Endothelial cell of umbilical vein (primary cell): ENCODE measurements around the gene NR3C2.

Experiments
- EZH2 ChIP-seq: IDR thresholded peaks from 2 replicates; pipeline ENCODE4 v1.6.1; 2012; ENCODE audit warnings: borderline replicate concordance, low read depth, mild to moderate bottlenecking, moderate library complexity, low read length, inconsistent platforms; ENCODE audit not compliant: severe bottlenecking
- FOS ChIP-seq: IDR thresholded peaks from 2 replicates; pipeline ENCODE4 v1.6.1; 2011; ENCODE audit warnings: mild to moderate bottlenecking, low read length, moderate library complexity, borderline replicate concordance; ENCODE audit not compliant: insufficient read depth
- GATA2 ChIP-seq: IDR thresholded peaks from 2 replicates; pipeline ENCODE4 v1.7.0; 2011; ENCODE audit warnings: low read depth, mild to moderate bottlenecking, moderate library complexity, mixed read lengths, low read length; ENCODE audit not compliant: insufficient read length, insufficient read depth
- JUN ChIP-seq: IDR thresholded peaks from 2 replicates; pipeline ENCODE4 v1.6.1; 2011; ENCODE audit warnings: borderline replicate concordance, low read depth; ENCODE audit not compliant: insufficient read length, insufficient read depth
- MAX ChIP-seq: IDR thresholded peaks from 2 replicates; pipeline ENCODE4 v1.6.1; 2011; ENCODE audit not compliant: insufficient read depth, insufficient read length
- MYC ChIP-seq: IDR thresholded peaks from one replicate; pipeline ENCODE4 v1.6.1; 2011; ENCODE audit warnings: mild to moderate bottlenecking, low read depth, low read length
- POLR2A ChIP-seq: IDR thresholded peaks from 2 replicates; pipeline ENCODE4 v1.6.1; 2012; ENCODE audit warnings: low read depth, mild to moderate bottlenecking, control low read depth, low read length
- POLR2AphosphoS5 ChIP-seq: IDR thresholded peaks from 2 replicates; pipeline ENCODE4 v1.6.1; 2012; ENCODE audit warnings: low read depth, mild to moderate bottlenecking, control low read depth, low read length, moderate library complexity; ENCODE audit not compliant: insufficient read depth
- TF ChIP-seq, protein P1 (sequence below), 2 donors: IDR thresholded peaks; 1 replicate in 1 of 2; 2 replicates in 1 of 2; pipeline ENCODE4 v1.5.1; 2011; ENCODE audit warnings: low read length in 2 of 2, mild to moderate bottlenecking in 2 of 2, moderate library complexity in 2 of 2, control low read depth in 1 of 2, inconsistent platforms in 1 of 2, low read depth in 1 of 2; ENCODE audit not compliant: insufficient read depth in 1 of 2; ENCODE audit errors: extremely low read depth in 1 of 2

DNA sequence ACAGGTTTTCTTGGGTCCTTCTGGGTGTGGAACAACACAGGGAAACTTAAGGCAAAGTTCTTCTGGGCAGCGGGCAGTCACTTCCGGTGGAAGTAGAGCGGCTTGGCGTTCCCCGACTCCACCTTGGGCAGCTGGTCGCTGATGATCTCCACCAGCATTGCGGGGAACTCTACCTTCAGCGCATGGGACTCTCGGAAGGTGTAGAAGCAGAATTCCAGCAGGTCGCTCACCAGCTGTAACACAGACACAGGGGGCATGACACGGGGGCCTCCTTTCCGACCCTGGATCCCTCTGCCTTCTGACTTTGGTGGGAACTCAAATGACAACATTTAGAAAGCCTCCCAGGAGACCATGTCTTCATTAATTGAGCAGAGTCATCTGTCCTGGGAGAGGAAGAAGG, 360.9 kb downstream of the NR3C2 start:
- TF ChIP-seq, protein P1, sequence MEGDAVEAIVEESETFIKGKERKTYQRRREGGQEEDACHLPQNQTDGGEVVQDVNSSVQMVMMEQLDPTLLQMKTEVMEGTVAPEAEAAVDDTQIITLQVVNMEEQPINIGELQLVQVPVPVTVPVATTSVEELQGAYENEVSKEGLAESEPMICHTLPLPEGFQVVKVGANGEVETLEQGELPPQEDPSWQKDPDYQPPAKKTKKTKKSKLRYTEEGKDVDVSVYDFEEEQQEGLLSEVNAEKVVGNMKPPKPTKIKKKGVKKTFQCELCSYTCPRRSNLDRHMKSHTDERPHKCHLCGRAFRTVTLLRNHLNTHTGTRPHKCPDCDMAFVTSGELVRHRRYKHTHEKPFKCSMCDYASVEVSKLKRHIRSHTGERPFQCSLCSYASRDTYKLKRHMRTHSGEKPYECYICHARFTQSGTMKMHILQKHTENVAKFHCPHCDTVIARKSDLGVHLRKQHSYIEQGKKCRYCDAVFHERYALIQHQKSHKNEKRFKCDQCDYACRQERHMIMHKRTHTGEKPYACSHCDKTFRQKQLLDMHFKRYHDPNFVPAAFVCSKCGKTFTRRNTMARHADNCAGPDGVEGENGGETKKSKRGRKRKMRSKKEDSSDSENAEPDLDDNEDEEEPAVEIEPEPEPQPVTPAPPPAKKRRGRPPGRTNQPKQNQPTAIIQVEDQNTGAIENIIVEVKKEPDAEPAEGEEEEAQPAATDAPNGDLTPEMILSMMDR (IDR thresholded peaks at IDR 0.05; ENCODE audit: extremely low read depth in 1 of 2, insufficient read depth in 1 of 2, low read depth in 1 of 2, low read length in 2 of 2) = no peak
- no peak for TF ChIP-seq EZH2
- TF ChIP-seq JUN = no peak
- TF ChIP-seq MYC = no peak
- TF ChIP-seq MAX = no peak
- TF ChIP-seq POLR2A = no peak
- no peak for TF ChIP-seq POLR2AphosphoS5
- TF ChIP-seq FOS = no peak
- TF ChIP-seq GATA2 = no peak
